H1 (cell line): ENCODE data around the gene SMYD1. TPM values are rescaled to one million over a fixed set of nuclear protein-coding genes. Genes with fewer than 3 reads are reported as not detected.

Source experiments
- POLR2AphosphoS5 ChIP-seq: IDR thresholded peaks from 2 replicates; pipeline ENCODE4 v1.6.1; 2011; ENCODE audit warnings: low read depth, low read length
- polyA plus RNA-seq, 7 experiments: library from polyadenylated mRNA; depleted of rRNA in 3 of 7; stranded (reverse) in 5 of 7; unstranded in 2 of 7; fragments of >200 nt in 5 of 7; fragments of 200-250 nt in 2 of 7; gene quantifications; 1 replicate in 5 of 7; 2 replicates in 1 of 7; 4 replicates in 1 of 7; pipeline versions ENCODE4 v1.2.1 to v1.2.3, GENCODE V29; 2011 to 2013; ENCODE audit warnings: missing spikeins in 2 of 7, mixed read lengths in 2 of 7
- total RNA-seq: library from RNA; stranded (reverse); fragmentation: NEBNext Ultra II Directional; extraction: Animal tissue kit (Norgen Biotek cat#: 25700); gene quantifications from 2 replicates; pipeline ENCODE4 v1.2.1, GENCODE V29; 2021

The SMYD1 gene
- total and polyA plus RNA-seq, 2 of the 8 experiments (the other 6 are each of a cell fraction or from before 2014, with no cell fraction given) = 0.06 TPM; not detected in 1

- TF ChIP-seq POLR2AphosphoS5 = no peak
- TF ChIP-seq, all 59 proteins: peak for 0
Observed at GRCh38 chr2:88131201-88131998, 63.8 kb downstream of the SMYD1 start (continued).
